GM15510 (cell line): ENCODE data around the gene CFAP97D2.

Source experiments
- POLR2A ChIP-seq: IDR thresholded peaks from 3 replicates; pipeline ENCODE4 v1.6.1; 2011; ENCODE audit warnings: borderline replicate concordance; ENCODE audit not compliant: insufficient read length; ENCODE audit errors: extremely low read depth

CFAP97D2 gene

DNA sequence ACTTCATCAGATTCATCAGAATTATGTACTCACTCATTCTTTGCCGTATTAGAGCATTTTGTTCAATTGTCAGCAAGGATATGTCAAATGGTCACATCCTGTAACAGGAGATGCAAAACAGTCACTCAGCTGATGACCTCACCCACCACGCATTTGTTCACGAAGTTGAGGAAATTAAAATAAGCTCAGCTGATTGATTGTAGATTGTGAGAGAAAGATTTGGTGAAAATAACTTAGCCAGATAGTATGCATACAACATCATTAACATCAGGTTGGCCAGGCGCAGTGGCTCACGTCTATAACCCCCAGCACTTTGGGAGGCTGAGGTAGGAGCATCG lies 33.1 kb downstream of the CFAP97D2 start:
- TF ChIP-seq POLR2A: no peak

DNA sequence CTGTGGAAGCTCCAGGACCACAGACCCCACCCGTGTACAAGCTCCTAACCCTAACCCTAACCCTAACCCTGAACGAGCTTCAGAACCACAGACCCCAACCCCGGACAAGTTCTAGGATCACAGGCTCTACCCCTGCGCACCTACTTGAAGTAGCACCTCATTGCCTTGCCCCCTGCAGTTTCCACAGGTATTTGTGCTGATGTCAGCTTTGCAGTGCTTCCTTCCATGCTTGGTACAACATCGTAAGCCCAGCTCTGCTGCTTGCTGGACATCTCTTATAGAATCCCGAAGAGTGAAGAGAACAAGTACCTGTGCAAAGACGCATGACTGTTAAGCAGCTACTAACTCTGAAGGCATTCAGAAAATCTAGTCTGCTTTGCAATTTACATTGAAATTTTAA lies 34.9 kb downstream of the CFAP97D2 start:
- no peak for TF ChIP-seq POLR2A

DNA sequence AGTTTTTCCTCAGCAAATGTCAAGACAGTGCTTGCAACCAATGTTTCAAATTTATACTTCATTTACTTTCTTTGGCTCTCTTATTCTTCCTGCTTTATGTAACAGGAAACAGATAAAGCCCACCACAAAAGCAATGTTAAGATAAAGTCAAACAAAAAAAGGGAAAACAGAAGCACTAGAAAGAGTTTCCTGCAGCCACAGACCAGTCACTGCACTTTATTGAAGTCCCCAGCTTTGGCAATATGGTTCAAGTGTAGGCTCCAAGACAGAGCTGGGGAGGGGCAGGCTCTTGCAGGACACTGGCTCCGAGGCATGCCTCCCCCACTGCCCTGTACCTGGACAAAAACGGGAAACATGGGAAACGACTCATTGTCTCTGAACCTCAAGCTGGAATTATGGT lies 40.3 kb downstream of the CFAP97D2 start:
- TF ChIP-seq POLR2A: no peak

DNA sequence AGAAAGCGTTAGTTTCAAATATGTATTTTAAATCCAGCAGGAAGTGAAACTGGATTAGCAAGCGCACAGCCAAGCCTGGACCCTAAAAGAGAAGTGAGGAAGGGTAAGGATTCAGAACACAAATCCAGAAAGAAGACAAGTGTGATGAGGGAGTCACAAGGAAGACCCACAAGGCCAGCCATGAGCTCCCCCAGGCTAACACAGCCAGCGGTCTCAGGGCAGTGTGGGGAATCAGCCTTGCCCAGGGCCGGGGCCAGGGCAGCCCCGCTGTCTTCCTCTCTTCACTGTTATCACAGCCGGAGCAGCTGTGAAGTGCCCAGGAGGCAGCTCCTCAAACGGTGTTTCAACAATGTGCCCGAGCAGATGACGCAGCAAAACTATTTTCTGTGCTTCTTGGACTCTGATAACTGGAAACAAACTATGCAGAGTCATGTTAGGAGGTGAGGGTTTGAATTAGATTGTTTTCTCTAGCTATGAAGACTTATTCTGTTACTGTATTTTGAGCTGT lies 43.5 kb downstream of the CFAP97D2 start:
- no peak for TF ChIP-seq POLR2A

DNA sequence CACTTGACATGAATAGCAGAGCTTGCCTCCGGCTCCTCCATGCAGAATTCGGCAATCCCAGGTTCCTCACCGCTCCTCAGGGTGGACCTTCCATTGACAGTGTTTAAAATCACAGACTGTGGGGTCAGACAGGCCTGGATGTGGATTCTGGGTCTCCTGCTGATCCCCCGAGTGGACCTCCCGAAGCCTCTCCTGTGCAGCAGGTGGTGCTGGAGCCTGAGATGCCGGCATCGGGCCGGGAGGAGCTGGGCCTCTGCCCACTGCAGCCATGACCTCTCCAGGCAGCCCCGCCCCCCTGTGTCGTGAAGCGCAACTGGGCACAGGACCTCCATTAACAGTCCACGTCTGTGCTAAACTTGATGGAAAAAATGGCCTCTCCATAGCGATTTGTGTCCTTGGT lies 45.1 kb downstream of the CFAP97D2 start:
- TF ChIP-seq POLR2A: no peak

DNA sequence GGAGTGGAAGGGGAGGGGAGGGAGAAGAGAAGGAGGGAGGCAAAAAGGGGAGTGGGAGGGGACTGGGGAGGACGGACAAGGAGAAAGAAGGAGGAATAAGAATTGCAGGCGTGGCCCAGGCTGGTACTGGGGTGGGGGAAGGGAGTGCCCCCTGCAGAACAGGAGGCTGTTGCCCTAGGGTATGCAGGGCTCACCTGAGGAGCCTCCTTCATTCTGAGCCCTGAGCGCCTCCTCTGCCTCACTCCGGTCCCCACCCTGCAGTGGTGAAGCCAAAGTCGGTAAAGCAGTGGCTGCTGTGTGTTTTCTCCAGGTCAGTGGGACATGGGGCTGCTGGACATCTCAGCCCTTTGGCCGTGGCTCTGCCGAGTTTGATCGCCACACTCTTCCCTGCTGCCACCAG lies 46.6 kb downstream of the CFAP97D2 start:
- no peak for TF ChIP-seq POLR2A

DNA sequence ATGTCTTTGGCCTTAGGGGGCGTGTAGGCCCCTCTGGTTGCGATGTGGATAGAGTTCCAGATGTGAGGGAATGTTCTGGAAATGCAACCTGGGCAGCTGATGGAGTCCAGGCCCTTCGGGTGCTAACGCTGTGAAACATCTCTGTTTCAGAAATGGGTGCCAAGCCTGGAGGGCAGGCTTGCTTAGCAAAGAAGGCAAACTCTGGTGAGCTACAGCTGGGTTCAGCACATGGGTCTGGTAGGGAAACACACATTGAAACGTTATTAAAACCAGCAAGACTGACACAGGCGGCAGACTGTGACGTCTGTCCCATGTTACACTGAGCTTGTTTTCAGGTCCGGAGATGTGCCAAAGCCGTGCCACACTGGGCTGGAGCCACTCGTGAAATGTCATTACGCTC lies 47.0 kb downstream of the CFAP97D2 start:
- TF ChIP-seq POLR2A: no peak

DNA sequence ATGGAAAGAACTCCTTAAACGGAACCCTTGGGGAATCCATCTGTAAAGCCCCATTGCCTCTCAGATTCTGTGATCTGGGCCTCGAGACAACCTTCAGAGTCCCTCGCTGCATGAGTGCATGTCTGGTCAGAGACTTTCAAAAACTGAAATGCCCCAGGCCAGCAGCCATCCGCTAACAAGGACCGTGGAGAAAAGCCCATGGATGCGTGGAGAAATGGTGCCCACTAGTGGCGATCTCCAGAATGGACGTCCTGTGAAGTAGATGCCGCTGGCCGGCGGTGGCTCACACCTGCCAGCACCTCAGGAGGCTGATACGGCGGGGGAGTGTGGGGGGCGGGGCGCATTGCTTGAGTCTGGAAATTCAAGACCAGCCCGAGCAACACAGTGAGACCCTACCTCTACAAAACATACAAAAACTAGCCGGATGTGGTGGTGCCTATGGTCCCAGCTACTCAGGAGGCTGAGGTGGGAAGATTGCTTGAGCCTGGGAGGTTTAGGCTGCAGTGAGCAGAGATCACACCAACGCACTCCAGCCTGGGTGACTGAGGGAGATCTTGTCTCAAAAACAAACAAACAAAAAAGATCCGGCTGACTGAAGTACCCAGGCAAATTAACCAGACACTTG lies 47.8 kb downstream of the CFAP97D2 start:
- TF ChIP-seq POLR2A: no peak

DNA sequence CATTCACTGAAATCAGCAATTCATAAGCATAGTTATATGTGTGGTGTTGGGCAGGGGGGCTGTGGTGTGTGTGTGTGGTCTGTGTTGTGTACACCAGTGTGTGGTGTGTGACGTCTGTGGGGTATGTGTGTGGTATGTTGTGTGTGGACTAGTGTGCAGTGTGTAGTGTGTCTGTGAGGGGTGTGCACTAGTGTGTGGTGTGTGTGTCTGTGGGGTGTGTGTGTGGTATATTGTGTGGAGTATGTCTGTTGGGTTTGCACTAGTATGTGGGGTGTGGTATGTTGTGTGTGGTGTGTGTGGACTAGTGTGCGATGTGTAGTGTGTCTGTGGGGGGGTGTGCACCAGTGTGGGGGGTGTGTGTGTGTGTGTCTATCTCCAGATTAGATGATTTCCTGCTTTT lies 48.5 kb downstream of the CFAP97D2 start:
- TF ChIP-seq POLR2A: no peak

DNA sequence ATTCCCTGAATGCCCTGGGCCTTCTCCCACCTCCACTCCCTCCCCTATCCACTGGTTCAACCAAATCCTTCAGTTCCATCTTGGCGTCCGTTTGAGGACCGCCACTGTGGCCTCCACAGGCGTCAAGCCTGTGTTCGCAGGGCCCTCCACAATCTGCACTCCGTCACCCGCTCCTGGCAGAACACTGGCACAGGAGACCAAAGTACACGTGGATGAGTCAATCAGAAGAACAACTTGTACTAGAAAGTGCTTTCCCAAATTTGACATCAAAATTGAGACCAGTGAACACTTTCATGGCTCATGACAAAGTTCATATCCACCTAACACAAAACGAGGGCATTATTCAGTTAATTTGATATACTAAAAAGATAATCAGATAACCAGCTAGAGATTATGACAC lies 49.1 kb downstream of the CFAP97D2 start:
- TF ChIP-seq POLR2A: no peak

DNA sequence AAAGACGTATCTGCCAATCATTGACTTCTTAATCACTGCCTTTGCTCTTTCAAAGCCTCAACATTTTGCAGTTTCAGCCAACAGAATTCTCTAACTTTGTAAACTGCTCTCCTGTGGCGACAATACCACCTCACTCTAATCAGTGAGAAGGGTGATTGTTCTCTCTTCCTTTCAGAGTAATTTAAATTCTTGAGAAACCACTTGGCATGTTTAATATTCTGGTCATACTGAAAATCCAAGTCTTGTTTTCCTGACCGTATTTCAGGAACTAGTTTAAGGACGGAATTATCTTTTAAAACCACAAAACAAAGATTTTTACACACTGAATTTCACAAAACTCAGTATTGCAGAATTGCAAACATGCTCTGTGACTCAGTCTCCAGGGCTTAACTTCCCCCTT lies 50.4 kb downstream of the CFAP97D2 start:
- no peak for TF ChIP-seq POLR2A

DNA sequence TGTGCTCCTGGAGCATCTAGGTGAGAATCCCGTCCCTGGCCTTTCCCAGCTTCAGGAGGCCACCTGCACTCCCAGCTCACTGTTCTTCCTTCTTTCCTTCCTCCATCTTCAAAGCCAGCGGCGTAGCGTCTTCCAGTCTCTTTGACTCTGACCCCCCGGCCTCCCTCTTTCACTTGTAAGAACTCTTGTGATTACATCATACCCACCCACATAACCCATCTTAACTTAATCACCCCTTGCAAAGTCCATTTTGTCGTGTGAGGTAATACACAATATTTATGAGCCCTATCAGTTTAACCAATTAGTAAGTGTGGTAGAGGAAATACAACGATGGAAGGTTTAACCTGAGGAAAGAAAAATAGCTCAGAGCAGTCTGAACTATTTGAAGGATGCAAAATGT lies 51.1 kb downstream of the CFAP97D2 start:
- no peak for TF ChIP-seq POLR2A

DNA sequence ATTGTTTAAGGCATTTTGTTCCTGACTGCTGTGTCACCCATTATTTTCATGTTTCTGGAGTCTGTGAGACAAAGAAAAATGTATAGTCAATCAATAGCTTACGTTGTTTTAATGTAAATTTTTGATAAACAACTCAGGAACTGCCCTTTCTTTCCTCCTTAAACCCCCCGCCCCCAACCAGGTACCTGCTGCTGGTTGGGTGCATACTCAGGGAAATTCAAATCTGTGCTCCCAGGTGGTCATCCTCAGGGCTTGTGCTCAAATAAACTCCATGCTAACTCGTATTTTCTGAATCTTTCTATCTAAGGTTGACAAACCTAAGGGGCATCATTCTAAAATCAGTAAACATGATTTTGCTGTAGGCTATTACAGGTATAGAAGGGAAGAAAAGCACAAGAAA lies 51.5 kb downstream of the CFAP97D2 start:
- TF ChIP-seq POLR2A: no peak

DNA sequence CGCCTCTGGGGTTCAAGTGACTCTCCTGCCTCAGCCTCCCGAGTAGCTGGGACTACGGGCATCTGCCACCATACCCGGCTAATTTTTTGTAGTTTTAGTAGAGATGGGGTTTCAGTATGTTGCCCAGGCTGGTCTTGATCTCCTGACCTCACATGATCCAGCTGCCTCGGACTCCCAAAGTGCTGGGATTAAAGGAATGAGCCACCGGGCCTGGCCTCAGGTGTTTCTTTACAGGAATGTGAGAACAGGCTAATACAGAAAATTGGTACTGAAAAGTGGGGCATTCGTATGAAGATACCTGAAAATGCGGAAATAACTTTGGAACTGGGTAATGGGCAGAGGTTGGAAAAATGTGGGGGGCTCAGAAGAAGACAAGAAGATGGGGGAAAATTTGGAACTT lies 52.8 kb downstream of the CFAP97D2 start:
- no peak for TF ChIP-seq POLR2A

DNA sequence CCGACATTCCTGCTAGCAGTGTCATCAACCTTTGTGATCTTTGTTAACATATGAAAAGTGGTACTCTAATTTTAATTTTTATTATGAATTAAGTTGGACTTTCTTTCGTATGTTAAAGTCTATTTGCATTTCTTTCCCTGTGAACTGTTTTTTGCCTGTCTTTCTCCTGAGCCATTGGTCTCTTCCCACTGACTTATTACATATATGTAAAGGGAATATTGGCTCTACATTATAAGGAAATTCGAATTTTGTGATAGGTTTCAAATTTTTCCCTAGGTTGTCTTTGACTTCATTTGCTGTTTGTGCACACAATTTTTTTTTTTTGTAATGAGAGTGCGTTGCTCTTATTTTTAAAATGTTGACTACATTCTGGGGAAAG lies 55.2 kb downstream of the CFAP97D2 start:
- no peak for TF ChIP-seq POLR2A

DNA sequence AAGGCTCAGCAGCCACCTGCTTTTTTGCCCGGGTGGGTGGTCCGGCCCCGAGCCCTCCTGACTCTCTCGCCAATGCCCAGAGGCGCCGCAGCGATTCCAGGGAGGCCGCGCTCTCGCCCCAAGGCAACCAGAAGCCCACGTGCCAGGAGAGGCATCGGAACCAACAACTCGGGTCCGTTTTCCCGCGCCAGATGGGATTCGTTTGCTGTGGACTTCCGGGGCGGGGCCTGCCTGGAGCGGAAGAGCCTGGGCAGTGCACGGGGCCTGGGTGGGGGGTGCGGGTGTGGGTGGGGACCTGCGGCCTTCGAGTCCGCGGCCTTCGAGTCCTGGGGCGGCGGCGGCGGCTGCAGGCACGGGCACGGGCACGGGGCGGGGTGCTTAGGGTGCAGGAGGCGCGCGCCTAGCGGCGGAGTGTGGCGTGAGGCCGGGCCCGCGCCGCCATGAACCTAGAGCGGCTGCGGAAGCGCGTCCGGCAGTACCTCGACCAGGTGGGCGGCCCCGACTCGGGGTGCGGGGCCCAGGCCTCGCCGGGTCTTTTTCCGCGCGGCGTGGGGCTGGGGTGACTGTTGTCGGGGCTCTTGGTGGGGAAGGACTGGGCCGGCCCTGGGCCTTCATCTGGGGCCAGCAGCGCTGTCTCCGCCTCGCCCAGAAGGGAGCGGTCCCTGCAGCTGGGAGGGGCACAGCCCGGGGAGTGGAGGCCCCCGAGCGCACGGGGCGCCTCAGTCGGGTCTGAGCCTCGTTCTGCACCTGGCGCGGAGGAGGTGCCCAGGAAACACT lies 55.8 kb downstream of the CFAP97D2 start, which contains the start of gene CDC16:
TSS of gene CDC16 (plus strand) at position 253 of the 777 bp plus-strand sequence. CDS start at position 441, 188 bp downstream.
- TF ChIP-seq POLR2A: peak; percentile 63
